Spleen (tissue), 7 donors: ENCODE results near the gene NRG3.

Source experiments
- POLR2A ChIP-seq, 3 donors: fragments of 450-650 bp; IDR thresholded peaks; one replicate each; pipeline ENCODE4 v1.5.1; 2017; ENCODE audit warnings: antibody characterized with exemption in 3 of 3, mild to moderate bottlenecking in 1 of 3
- POLR2AphosphoS5 ChIP-seq, 3 donors: sonication (generic); formaldehyde crosslinking; IDR thresholded peaks; one replicate each; pipeline ENCODE4 v1.5.1; 2017; ENCODE audit warnings: antibody characterized with exemption in 3 of 3
- TF ChIP-seq, protein P1 (sequence below), 11 experiments: fragments of 200-600 bp in 7 of 11; fragments of 450-650 bp in 4 of 11; sonication (generic) in 4 of 11; IDR thresholded peaks in 8 of 11; conservative IDR thresholded peaks in 3 of 11; 1 replicate in 7 of 11; 2 replicates in 4 of 11; pipeline versions ENCODE4 v1.4.0 to v1.8.0; 2016 to 2021; ENCODE audit warnings: antibody characterized with exemption in 11 of 11, inconsistent platforms in 4 of 11, mild to moderate bottlenecking in 1 of 11
- donor health status: DM: no; HTN: no; CAD: no; lungs with moderate emphysema.
- donor health status: DM: no; HTN: no; CAD: no.
- donor health status: DM: no; HTN: no; CAD: no.

DNA sequence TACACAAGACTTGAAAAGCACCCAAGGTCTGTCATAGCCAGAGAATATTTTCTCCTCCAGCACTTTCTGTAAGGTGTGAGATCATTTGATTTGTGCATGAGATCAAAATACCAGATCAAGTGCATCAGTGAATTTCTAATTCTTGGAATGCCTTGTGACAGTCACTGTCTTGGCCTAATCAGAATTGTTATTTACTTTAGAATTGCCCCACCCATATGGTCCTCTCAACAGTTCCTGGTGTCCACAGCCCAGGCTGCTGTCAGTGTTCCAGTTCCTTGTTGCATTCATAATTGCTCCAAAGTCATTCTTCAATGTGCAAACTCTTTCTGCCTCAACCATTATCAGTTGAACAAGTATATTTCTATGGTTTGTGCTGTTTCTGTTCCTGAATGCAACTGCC is 770.2 kb downstream of the NRG3 start:
- TF ChIP-seq, protein P1, sequence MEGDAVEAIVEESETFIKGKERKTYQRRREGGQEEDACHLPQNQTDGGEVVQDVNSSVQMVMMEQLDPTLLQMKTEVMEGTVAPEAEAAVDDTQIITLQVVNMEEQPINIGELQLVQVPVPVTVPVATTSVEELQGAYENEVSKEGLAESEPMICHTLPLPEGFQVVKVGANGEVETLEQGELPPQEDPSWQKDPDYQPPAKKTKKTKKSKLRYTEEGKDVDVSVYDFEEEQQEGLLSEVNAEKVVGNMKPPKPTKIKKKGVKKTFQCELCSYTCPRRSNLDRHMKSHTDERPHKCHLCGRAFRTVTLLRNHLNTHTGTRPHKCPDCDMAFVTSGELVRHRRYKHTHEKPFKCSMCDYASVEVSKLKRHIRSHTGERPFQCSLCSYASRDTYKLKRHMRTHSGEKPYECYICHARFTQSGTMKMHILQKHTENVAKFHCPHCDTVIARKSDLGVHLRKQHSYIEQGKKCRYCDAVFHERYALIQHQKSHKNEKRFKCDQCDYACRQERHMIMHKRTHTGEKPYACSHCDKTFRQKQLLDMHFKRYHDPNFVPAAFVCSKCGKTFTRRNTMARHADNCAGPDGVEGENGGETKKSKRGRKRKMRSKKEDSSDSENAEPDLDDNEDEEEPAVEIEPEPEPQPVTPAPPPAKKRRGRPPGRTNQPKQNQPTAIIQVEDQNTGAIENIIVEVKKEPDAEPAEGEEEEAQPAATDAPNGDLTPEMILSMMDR (IDR thresholded peaks at IDR 0.05 in 8 of 11, conservative IDR thresholded peaks at IDR 0.05 in 3 of 11), result no peak
- no peak for TF ChIP-seq POLR2A (IDR thresholded peaks at IDR 0.05)
- no peak for TF ChIP-seq POLR2AphosphoS5 (IDR thresholded peaks at IDR 0.05)
